Karpas-422 (cell line): ENCODE data around the gene SAG. TPM values are rescaled to one million over a fixed set of nuclear protein-coding genes. Genes with fewer than 3 reads are reported as not detected.
A peak's percentile ranks its signal among the peaks of the same experiment; 100 is the strongest.
"Not testable (repeated sequence)": the region's sequence is repeated elsewhere in the genome, so short reads cannot be mapped to it uniquely, and the experiment has no call there.

Experiments used
- DNase-seq: peaks from one replicate; pipeline ENCODE4 v3.0.0-alpha.2; 2015
- H2AFZ ChIP-seq: fragments of 200-600 bp; sonication (generic); 2 replicates; pipeline ENCODE4 v1.6.1; 2014; ENCODE audit warnings: antibody characterized with exemption, low read length, mixed read lengths
- H3K27ac ChIP-seq: fragments of 200-600 bp; sonication (generic); 2 replicates; pipeline ENCODE4 v1.5.1; 2014; ENCODE audit warnings: mild to moderate bottlenecking, low read length, moderate library complexity
- H3K27me3 ChIP-seq: fragments of 200-600 bp; sonication (generic); 2 replicates; pipeline ENCODE4 v1.6.1; 2014; ENCODE audit warnings: low read length, mixed read lengths
- H3K36me3 ChIP-seq: fragments of 200-600 bp; sonication (generic); 2 replicates; pipeline ENCODE4 v1.6.1; 2014; ENCODE audit warnings: low read length, mixed read lengths; ENCODE audit not compliant: insufficient read depth
- H3K4me1 ChIP-seq: fragments of 200-600 bp; sonication (generic); 2 replicates; pipeline ENCODE4 v1.6.1; 2014; ENCODE audit warnings: mild to moderate bottlenecking, low read length, mixed read lengths
- H3K4me2 ChIP-seq: fragments of 200-600 bp; sonication (generic); 2 replicates; pipeline ENCODE4 v1.6.1; 2014; ENCODE audit warnings: low read length, low read depth, mild to moderate bottlenecking; ENCODE audit not compliant: poor library complexity, severe bottlenecking
- H3K4me3 ChIP-seq: fragments of 200-600 bp; sonication (generic); 2 replicates; pipeline ENCODE4 v1.5.1; 2014; ENCODE audit warnings: mild to moderate bottlenecking, antibody characterized with exemption, low read length, mixed read lengths
- H3K79me2 ChIP-seq: fragments of 200-600 bp; sonication (generic); 2 replicates; pipeline ENCODE4 v1.6.1; 2014; ENCODE audit warnings: mild to moderate bottlenecking, low read length, mixed read lengths
- H3K9ac ChIP-seq: fragments of 200-600 bp; sonication (generic); 2 replicates; pipeline ENCODE4 v1.6.0; 2014; ENCODE audit warnings: low read length
- H3K9me2 ChIP-seq: fragments of 200-600 bp; sonication (generic), shearing (Covaris generic); replicated peaks from 2 replicates; pipeline ENCODE4 v1.6.0; 2014; ENCODE audit warnings: mild to moderate bottlenecking, low read length, moderate library complexity; ENCODE audit not compliant: insufficient read depth
- H3K9me3 ChIP-seq: fragments of 300-700, 200-600 bp; sonication (generic); 2 replicates; pipeline ENCODE4 v1.6.1; 2014; ENCODE audit warnings: low read length, mixed read lengths
- H4K20me1 ChIP-seq: fragments of 200-600 bp; sonication (generic); 2 replicates; pipeline ENCODE4 v1.6.1; 2014; ENCODE audit warnings: mild to moderate bottlenecking, antibody characterized with exemption, low read length, low read depth; ENCODE audit not compliant: insufficient read depth
- total RNA-seq: library from RNA; depleted of rRNA; stranded (reverse); fragments of >200 nt; shearing (Covaris generic); gene quantifications from 2 replicates; pipeline ENCODE4 v1.2.3, GENCODE V29; 2014; ENCODE audit warnings: low replicate concordance

Gene SAG
- total RNA-seq, 1 experiment from 2014 or later = not detected

GRCh38 chr2:233371641-233372040 lies 64.0 kb downstream of the SAG start:
- Histone ChIP-seq H3K4me1 (no peaks in the 10 kb centered on the region), H4K20me1 (peaks cover 9% of the 10 kb centered on the region; the same call in 1 of the 2 replicates)

DNA sequence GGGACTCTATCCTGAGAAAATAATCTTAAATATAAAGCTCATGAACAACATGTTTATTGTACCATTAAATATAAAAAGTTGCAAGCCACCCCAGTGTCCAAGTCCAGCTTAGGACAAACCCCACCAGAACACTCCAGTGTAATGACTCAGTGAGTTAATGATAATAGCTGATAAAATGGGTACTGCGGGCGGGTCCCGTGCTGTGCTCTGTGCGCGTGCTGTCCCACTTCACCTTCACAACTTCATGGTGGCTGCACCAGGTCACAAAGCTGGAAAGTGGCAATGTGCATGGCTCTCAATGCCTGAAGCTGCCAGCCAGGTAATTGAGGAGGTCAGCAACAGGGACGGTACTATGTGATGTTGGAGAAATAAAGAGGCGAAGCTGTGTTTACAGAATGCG lies 65.2 kb downstream of the SAG start:
- Histone ChIP-seq H3K4me3 (no peak overlapping the region), H4K20me1 (peaks cover 9% of the 10 kb centered on the region; the same call in 1 of the 2 replicates), H3K9me2 (no peaks in the 10 kb centered on the region), H3K79me2 (no peaks in the 10 kb centered on the region), H3K4me1 (no peaks in the 10 kb centered on the region), H3K9ac (no peak overlapping the region), H3K9me3 (no peaks in the 10 kb centered on the region), H2AFZ (no peak overlapping the region), H3K27ac (no peak overlapping the region), H3K4me2 (no peak overlapping the region), H3K36me3 (no peaks in the 10 kb centered on the region), H3K27me3 (no peaks in the 10 kb centered on the region)
- no peak for DNase-seq

More at GRCh38 chr2:233371641-233372040, 64.0 kb downstream of the SAG start:
- Histone ChIP-seq H3K36me3 (no peaks in the 10 kb centered on the region), H3K9me3 (no peaks in the 10 kb centered on the region), H3K4me2 (no peak overlapping the region), H3K9ac (no peak overlapping the region), H3K27me3 (no peaks in the 10 kb centered on the region), H3K27ac (no peak overlapping the region), H3K9me2 (no peaks in the 10 kb centered on the region), H3K79me2 (no peaks in the 10 kb centered on the region), H2AFZ (no peak overlapping the region), H3K4me3 (no peak overlapping the region)
- no peak for DNase-seq

- Histone ChIP-seq H3K4me1 (no peaks in the 10 kb centered on the region), H3K9me2 (no peaks in the 10 kb centered on the region), H2AFZ (no peak overlapping the region), H3K27me3 (no peaks in the 10 kb centered on the region), H3K27ac (no peak overlapping the region), H3K4me2 (no peak overlapping the region), H3K79me2 (no peaks in the 10 kb centered on the region), H3K9ac (no peak overlapping the region), H3K9me3 (no peaks in the 10 kb centered on the region), H4K20me1 (peaks cover 9% of the 10 kb centered on the region; the same call in 1 of the 2 replicates), H3K4me3 (no peak overlapping the region), H3K36me3 (no peaks in the 10 kb centered on the region)
- DNase-seq = no peak
Observed at GRCh38 chr2:233373316-233373715, 65.7 kb downstream of the SAG start.

DNA sequence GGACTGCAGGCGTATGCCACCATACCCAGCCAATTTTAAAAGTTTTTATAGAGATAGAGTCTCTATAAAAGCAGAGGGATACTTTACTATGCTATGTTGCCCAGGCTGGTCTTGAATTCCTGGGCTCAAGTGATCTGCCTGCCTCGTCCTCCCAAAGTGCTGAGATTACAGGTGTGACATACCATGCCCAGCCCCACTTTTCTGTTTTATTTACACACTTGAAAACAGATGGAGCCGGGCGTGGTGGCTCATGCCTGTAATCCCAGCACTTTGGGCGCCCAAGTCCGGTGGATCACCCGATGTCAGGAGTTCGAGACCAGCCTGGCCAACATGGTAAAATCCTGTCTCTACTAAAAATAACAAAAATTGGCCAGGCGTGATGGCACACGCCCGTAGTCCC lies 67.2 kb downstream of the SAG start:
- H3K79me2 ChIP-seq = not testable (repeated sequence)

DNA sequence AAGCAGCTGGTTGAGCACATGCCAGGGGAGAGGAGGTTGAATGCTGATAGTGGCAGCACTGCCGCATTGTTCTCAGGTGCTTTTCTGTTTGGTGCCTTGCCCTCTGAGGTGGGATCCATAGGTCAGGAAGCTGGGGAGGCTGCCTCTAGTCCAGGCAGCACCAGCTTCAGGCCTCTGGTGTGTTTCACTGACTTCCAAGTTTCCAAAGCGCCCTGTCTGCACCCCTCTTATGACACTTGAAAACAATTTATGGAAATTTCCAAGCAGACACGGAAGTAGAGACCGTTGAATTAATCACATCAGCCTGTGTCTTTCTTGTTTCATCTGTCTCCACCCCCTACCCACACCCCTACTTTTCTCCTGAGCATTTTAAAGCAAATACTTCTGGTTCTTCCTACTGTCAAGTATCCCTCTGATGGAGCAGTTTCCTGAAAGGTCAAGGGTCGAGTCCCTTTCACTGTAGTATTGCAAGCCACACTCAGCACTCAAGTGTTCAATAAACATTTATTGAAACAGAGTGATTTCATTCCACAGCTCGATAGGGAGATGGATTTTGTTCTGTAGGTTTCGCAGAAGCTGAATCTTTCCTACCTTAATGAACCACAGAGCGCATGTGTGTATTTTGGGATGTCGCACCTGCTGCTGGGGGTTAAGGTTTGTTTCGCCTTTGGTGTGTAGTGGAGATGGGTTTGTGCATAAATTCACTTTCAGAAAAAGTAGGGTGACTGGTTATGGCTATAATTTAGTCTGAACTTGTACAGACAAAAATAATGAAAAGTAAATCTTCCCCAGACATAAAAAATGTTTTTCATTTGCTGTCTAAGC lies 68.1 kb downstream of the SAG start:
- DNase-seq = no peak
- H3K9me2 ChIP-seq = no peaks in the 10 kb centered on the region
- no peak overlapping the region for H2AFZ ChIP-seq
- H3K4me1 ChIP-seq = peaks cover 15% of the 10 kb centered on the region
- peaks cover 10% of the 10 kb centered on the region for H4K20me1 ChIP-seq
- H3K9ac ChIP-seq = no peak overlapping the region
- H3K36me3 ChIP-seq = no peaks in the 10 kb centered on the region
- H3K9me3 ChIP-seq = no peaks in the 10 kb centered on the region
- no peaks in the 10 kb centered on the region for H3K79me2 ChIP-seq
- H3K4me3 ChIP-seq = no peak overlapping the region
- no peak overlapping the region for H3K27ac ChIP-seq
- no peak overlapping the region for H3K4me2 ChIP-seq
- no peaks in the 10 kb centered on the region for H3K27me3 ChIP-seq

More for the DNA sequence above, 67.2 kb downstream of the SAG start:
- H3K27ac ChIP-seq, H3K27me3 ChIP-seq, H2AFZ ChIP-seq, H3K4me2 ChIP-seq, H3K9ac ChIP-seq, H3K9me2 ChIP-seq, DNase-seq, H3K4me1 ChIP-seq, H3K4me3 ChIP-seq, H3K9me3 ChIP-seq, H4K20me1 ChIP-seq, H3K36me3 ChIP-seq: not testable (repeated sequence)

DNA sequence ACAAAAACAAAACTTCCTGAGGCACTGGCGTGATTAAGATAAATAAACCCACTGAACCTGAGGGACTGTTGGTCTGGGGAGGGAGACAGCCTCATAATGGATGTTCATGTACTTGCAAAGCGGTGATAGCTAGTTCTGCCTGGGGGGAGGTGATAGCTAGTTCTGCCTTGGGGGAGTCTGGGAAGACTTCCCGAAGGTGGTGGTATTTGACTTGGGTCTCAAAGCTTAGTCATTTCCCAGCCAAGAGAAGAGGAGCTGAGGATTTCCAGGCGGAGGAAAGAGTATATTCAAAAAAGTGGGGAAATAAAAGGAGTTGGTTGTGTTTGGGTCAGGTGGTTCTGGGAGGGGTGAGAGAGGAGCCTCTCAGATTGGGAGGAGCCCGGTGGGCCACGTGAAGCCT lies 71.4 kb downstream of the SAG start:
- Histone ChIP-seq H3K4me2 (no peak overlapping the region), H3K9me3 (no peaks in the 10 kb centered on the region), H3K27me3 (no peaks in the 10 kb centered on the region), H3K9ac (no peak overlapping the region), H4K20me1 (peaks cover 12% of the 10 kb centered on the region), H3K4me1 (peaks cover 26% of the 10 kb centered on the region), H3K4me3 (no peak overlapping the region), H2AFZ (no peak overlapping the region), H3K79me2 (no peaks in the 10 kb centered on the region), H3K27ac (no peak overlapping the region), H3K36me3 (no peaks in the 10 kb centered on the region), H3K9me2 (no peaks in the 10 kb centered on the region)
- DNase-seq = no peak

GRCh38 chr2:233379441-233379840 lies 71.8 kb downstream of the SAG start:
- no peak for DNase-seq
- H3K79me2 ChIP-seq = no peaks in the 10 kb centered on the region
- no peaks in the 10 kb centered on the region for H3K9me2 ChIP-seq
- H3K9ac ChIP-seq = no peak overlapping the region
- no peaks in the 10 kb centered on the region for H3K27me3 ChIP-seq
- H4K20me1 ChIP-seq = peaks cover 16% of the 10 kb centered on the region
- peaks cover 26% of the 10 kb centered on the region for H3K4me1 ChIP-seq
- H3K9me3 ChIP-seq = no peaks in the 10 kb centered on the region
- peak overlapping the region; percentile 49 for H3K4me2 ChIP-seq
- H2AFZ ChIP-seq = no peak overlapping the region
- no peak overlapping the region for H3K27ac ChIP-seq
- no peak overlapping the region for H3K4me3 ChIP-seq
- H3K36me3 ChIP-seq = no peaks in the 10 kb centered on the region

DNA sequence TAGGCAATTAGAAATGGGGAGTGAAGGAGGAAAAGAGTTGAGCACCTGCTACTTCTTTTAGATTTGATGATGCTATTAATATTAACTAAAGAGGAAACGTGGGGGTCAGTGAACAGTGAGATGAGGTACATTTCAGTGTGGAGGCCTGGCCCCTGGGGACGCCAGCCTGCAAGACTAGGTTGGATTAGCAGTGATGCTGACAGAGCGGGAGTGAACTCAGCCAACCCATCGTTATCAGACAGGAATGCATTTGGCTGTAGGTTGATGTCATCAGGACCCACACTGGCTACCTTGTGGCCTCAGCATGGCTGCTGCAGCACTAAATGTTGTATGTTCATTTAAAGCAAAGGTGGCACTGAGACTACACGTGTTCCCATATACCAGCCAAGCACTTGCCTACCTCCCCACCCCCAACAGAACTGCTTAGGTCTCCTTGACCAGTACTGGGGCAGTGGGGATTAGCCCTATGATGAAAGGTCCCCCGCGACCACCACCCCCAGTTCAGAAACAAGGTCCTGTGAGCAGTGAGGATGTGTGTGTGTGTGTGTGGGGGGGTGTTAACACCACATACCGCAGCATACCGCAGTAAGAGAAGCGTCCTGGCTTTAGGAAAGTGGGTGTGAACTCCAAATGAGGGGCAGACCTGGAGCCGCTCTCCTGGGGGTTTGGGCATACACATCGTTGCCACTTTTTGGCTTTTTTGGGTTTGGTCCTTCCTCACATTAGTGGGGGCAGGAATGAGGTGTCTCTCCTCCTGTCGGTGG lies 72.7 kb downstream of the SAG start:
- Histone ChIP-seq H3K9ac (no peak overlapping the region), H3K4me3 (no peak overlapping the region), H4K20me1 (peaks cover 20% of the 10 kb centered on the region), H3K27ac (no peak overlapping the region), H3K4me1 (peaks cover 28% of the 10 kb centered on the region), H3K79me2 (no peaks in the 10 kb centered on the region), H2AFZ (no peak overlapping the region), H3K27me3 (no peaks in the 10 kb centered on the region), H3K4me2 (peak overlapping the region; percentile 49), H3K9me3 (no peaks in the 10 kb centered on the region), H3K36me3 (no peaks in the 10 kb centered on the region), H3K9me2 (no peaks in the 10 kb centered on the region)
- DNase-seq = peak; percentile 66
